ENCODE results near the gene OR4D2.

- TF ChIP-seq CTCF (IDR thresholded peaks at IDR 0.05; ENCODE audit: insufficient read depth, low read length, poor library complexity, severe bottlenecking) (no peak), EZH2phosphoT487 (conservative IDR thresholded peaks at IDR 0.05; ENCODE audit: low read length) (no peak)
Observed at GRCh38 chr17:58120195-58120822, 46.5 kb upstream of the OR4D2 start.
